Pulmonary artery endothelial cell (primary cell): ENCODE results near the gene PSMD6. TPM values are rescaled to one million over a fixed set of nuclear protein-coding genes. Genes with fewer than 3 reads are reported as not detected.

ENCODE experiments used
- DNase-seq: peaks from one replicate; pipeline ENCODE4 v3.0.0-alpha.2; 2011; ENCODE audit warnings: low read depth, low spot score
- total RNA-seq: library from RNA; depleted of rRNA; stranded (reverse); fragments of >200 nt; gene quantifications from 2 replicates; pipeline ENCODE4 v1.2.3, GENCODE V29; 2014

PSMD6 gene
- total RNA-seq = 128 and 140 TPM in 2 replicates

DNA sequence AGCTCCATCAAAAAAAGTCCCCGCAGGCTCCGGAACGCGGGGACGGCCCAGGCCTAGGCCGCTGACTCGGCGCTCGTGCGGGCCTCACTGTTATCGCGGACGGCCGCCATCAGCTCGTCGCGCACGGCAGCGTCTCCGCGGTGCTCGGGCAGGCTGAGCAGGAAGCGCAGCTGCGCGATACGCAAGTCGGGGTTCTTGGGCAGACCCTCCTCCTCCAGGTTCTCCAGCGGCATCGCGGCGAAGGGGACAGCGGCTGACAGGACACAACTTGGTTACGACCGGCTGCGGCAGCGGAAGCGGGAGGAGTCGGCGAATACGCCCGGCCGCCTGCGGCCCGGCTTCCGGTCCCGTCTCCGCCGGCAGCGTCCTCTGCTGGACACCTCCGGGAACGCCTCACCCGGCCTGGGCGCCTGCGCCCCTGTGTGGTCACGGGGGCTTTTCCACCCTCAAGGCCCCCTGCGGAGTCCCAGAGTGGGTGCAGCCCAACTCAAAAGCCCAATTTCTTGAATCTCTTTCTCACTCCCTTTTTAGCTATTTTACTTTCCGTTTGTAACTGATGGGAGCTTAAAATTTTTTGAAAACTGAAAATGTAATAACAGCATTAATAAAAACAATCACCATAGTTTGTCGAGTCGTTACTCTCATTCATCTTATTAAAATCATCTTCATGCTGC, at the start of gene PSMD6:
TSS of gene PSMD6 (minus strand) at position 308 of the 674 bp plus-strand sequence. CDS start at position 233, 75 bp downstream.
- DNase-seq = peak; percentile 57

DNA sequence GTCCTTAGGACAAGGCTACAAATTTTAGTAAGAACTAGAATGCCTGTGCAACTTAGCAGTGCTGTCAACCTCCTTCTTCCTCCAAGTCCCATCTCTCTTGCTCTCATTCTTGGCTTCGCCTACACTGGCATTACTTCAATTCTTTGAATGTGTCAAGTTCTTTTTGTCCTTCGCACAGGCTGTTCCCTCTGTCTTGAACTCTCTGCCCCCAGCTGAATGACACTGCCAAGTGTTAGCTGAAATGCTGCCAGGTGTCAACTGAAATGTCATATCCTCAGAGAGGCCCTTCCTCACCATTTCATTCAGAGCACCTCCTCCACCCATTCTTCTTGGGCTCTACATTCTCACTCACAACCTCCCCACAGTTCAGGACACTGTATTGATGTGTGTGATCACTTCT, 48.8 kb upstream of the PSMD6 start:
- DNase-seq = no peak

GRCh38 chr3:64070704-64071103, 47.4 kb upstream of the PSMD6 start:
- no peak for DNase-seq

DNA sequence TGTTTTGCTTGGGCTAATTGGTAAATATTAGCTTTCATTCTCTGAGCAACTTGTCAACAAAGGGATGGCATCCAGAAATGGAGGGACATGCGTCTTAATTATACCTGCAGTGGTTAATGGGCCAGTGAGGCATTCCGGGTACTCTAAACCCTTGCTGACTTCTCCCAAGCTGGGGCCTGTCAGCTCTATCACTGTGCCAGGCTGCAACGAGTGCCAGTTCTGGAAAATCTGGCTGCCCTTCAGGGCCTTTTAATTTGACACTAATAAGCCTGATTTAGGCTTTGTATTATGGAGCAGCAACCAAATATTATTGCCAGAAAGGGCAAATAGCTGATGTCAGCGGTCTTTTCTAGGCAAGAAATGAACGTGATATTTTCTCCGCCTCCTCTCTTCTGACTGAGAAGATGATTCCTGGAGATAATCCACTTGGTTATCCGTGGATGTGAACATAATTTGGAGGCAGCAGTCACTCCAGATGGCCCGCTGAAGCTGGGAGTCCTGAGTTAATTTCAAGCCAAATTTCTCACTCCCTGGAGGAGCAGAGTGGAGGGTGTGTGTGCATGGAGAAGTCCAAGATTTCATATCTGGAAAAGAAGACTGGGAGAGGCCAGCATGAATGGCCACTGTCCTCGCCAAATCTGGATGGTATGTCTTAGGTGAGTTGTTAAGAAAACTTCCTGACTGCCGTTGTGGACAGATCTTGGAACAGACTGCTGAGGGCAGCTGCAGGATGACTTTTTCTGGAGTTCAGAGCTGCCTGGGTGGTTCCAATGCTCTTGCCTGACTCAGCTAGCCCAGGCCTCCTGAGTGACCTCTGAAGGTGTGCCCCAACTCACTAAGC, 44.4 kb upstream of the PSMD6 start:
- DNase-seq = no peak

GRCh38 chr3:64064804-64065203, 41.5 kb upstream of the PSMD6 start:
- no peak for DNase-seq

GRCh38 chr3:64063983-64064438, 40.7 kb upstream of the PSMD6 start:
- no peak for DNase-seq

- no peak for DNase-seq
Measured at GRCh38 chr3:64063207-64063982, 40.1 kb upstream of the PSMD6 start.

DNA sequence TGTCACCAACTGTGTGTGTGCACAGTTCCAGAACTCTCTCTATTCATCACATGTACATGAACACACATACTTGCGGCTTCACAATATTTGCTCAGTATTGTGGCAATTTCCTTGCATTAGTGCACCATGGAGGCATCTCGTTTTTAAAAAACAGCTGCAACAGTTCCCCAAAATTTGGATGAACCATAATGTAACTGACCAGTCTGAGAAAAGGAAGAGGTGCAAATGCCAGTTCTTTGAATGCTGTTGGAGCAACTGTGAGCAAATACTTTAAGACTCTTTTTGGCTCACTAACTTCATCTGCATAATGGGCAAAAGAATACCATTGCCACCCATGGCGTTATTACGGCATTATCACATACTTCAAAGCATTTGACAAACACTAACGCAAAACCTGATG, 38.3 kb upstream of the PSMD6 start:
- no peak for DNase-seq

GRCh38 chr3:64059484-64060175, 36.3 kb upstream of the PSMD6 start:
- no peak for DNase-seq

- DNase-seq = no peak
Measured at GRCh38 chr3:64058566-64058965, 35.3 kb upstream of the PSMD6 start.

- no peak for DNase-seq
Measured at GRCh38 chr3:64057231-64057630, 33.9 kb upstream of the PSMD6 start.

DNA sequence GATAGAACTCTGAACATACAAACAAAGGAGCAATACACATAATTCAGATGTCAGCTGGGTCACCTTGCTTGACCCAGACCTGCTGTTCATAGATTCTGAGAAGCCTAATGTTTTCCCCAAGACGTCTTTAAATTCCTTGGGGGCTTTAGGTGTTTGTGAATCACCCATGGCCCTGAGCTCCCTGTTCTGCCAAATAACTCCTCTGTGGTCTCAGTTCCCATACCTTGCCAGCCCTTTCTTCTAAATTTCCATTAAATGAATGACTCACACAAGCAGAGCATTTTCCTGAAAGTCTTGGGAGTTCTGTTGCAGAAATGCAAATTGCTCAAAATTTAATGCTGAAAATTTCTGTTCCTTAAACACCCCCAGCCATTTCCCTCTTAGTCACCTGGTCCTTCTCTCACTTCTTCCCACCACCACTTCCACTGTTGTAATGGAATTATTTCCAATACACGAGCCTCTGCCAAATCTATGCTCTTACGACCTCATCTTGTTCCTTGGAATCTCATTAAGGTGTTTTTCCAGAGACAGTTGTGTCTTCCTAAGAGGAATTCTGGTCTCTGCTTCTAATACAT, 33.4 kb upstream of the PSMD6 start:
- DNase-seq = no peak

DNA sequence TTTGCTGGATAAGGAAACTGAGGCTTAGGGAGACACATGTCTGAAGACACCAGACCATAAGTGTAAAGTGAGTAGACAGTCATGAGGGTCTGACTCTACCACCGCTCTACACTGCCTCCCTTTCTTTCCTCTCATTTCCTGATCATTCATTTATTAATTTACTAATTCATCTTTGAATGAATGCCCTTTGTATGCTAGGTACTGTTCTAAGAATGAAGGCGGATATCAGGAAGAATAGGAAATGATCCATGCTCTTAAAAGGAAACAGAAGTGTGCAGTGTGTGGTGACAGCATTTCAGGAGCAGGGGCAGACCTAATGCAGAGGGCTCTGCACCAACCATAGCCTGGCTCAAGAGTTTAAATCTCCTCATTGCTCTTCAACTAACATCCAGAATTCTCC, 31.8 kb upstream of the PSMD6 start:
- no peak for DNase-seq

DNA sequence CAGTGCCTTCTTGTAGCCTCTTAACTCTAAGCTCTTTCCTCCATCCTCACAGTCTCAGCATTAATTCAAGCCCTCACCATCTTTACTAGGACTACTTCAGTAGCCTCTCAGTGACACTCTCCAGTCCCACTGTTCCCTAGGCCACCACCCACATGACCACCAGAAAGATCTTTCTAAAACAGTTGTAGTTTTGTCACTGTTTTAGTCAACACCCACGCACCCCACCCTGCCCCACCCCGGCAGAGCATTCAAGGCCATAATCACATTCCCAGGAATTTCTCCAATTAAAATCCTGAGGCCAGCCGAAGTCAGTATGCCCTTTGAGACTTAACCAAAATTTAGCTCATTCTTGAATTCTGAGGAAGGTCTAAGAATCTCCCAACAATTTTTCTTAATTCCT, 31.2 kb upstream of the PSMD6 start:
- no peak for DNase-seq

- no peak for DNase-seq
Measured at GRCh38 chr3:64053581-64053980, 30.3 kb upstream of the PSMD6 start.

DNA sequence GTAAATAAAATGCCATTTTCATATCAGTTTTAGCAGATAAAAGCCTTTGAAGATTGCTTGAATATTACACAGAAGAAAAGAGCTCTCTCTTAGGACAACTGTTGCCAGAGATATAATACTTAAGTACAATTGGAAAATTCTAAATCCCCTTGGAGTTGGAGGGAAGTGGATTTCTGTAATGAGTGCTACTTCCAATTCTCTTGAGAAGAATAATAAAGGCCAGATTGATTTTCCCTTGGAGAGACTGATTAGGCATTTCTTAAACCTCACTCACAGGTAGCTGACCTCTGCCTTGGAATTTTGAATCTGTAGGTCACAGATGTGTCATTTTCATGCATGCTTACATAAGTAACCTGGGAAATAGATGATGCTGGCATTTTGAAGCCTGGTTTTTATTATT, 29.8 kb upstream of the PSMD6 start:
- DNase-seq = no peak

DNA sequence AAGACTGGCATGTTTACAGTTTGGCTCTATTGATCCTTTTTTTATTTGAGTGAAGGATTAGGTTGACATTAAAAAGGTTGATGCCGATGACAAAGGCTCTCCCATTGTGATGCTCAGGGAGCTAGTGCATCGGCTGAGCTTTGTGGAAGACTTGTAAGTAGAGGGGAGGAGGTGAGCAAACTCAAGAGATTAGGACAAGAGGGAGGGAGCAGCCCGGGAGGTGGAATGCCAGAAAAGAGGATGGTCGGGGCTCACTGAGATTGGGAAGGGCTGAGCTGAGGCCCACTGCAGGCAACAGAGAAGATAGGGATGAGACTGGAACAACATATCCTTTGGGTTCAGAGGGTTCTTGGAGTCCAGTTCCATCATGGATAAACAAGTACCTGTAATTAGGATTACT, 26.5 kb upstream of the PSMD6 start:
- no peak for DNase-seq

GRCh38 chr3:64049136-64049535, 25.8 kb upstream of the PSMD6 start:
- no peak for DNase-seq

- no peak for DNase-seq
Measured at GRCh38 chr3:64048631-64049061, 25.4 kb upstream of the PSMD6 start.

- DNase-seq = no peak
Measured at GRCh38 chr3:64047787-64048186, 24.5 kb upstream of the PSMD6 start.

- no peak for DNase-seq
Measured at GRCh38 chr3:64046996-64047594, 23.8 kb upstream of the PSMD6 start.
